ENCODE data around the gene CDO1.

The CDO1 gene

DNA sequence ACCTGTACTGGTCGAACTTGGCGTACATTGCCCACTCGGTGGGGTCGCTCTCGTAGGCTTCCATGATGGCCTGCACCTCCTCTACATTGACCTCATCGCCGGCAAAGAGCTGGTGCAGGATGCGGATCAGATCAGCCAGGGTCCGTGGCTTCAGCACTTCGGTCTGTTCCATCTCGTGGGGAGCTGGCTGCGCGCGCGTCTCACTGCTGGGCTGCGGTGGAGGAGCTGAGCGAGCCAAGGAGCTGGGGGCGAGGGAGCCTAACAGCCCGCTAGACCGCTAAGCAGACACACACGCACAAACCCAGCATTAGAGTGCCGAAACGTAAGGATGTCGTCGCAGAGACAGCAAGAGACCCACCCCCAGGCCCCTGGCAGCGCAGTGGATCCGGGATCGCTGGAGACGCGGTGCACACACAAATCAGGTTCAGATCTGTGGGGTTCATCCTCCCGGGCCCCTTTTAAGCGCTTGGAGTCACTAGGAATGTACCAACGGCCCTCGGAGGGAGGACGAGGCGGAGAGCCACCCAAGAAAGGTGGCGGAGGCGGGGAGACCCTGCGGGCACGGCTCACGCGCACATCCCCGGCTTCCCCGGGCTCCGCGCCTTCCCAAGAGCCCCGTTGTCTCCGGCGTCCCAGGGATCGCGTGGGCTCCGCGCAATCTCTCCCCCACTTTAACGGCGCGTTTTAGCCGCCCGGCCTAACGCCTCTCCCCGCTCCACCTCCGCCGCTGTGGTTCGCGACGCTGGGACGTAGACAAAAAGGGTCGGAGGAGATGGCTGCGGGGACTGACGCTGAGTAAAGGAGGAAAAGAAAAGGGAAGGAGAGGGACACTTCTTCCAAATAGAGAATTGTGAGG, at the start of gene CDO1:
TSS of gene CDO1 (minus strand) at position 434 of the 856 bp plus-strand sequence. CDS start at position 172, 262 bp downstream.
- peak; percentile 67 to 71 for DNase-seq

- no peak for DNase-seq
These were observed 42.9 kb upstream of the CDO1 start for GRCh38 chr5:115859378-115859777.

DNA sequence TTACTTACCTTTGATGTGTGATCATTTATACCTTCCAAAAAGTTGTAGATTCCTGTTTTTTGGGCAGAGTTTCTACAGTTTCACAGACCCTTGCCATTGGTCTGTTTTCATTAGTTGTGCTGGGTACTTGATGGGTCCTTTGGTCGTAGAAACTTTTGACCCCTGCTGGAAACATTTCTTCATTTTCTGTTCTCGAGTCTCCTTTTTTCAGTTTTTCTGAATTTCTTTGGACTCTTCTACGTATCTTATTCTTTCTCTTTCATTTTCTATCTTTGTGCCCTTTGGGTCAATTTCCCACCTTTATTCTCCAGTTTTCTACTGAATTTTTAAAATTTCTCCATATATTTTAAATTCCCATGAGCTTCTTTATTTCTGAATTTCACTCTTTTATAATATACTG, 41.9 kb upstream of the CDO1 start:
- DNase-seq: no peak

- no peak for DNase-seq
These were observed 41.3 kb upstream of the CDO1 start for GRCh38 chr5:115857626-115858349.

- DNase-seq: no peak
These were observed 40.6 kb upstream of the CDO1 start for GRCh38 chr5:115857057-115857479.

DNA sequence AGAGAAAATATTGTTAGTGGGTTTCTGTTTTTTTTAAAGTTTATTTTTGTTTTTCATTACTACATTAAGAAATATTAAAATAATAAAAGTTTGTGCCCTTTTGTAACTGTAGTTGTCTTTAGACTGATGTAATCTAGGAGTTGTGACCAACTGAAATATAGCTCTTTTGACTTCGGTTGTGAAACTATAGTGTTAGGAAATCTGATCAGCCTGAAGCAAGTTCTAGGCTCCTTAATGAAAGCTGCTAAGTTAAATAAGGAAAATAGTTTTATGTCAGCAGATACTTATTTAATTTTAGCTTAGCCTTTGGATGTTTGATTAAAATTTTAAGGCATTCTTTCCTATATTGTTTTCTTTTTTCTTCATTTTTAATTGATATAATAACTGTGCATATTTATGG, 39.5 kb upstream of the CDO1 start:
- DNase-seq: no peak

DNA sequence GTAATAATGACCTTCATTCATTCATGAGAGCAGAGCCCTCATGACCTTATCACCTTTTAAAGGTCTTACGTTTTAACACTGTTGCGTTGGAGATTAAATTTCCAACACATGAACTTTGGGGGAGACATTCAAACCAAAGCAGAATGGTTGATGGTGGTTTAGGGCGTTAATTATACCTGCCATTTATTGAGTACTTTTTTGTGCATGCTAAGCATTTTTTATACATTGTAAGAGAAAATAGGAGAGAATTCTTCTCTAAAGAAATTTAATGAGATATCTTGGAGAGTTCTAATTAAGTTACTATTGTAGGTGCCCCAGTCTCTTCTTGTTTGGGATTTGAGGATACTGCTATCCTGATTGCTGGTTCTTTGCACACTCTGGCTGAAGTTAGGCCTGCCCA, 37.7 kb upstream of the CDO1 start:
- no peak for DNase-seq

- DNase-seq: no peak
These were observed 34.4 kb upstream of the CDO1 start for GRCh38 chr5:115850744-115851416.

DNA sequence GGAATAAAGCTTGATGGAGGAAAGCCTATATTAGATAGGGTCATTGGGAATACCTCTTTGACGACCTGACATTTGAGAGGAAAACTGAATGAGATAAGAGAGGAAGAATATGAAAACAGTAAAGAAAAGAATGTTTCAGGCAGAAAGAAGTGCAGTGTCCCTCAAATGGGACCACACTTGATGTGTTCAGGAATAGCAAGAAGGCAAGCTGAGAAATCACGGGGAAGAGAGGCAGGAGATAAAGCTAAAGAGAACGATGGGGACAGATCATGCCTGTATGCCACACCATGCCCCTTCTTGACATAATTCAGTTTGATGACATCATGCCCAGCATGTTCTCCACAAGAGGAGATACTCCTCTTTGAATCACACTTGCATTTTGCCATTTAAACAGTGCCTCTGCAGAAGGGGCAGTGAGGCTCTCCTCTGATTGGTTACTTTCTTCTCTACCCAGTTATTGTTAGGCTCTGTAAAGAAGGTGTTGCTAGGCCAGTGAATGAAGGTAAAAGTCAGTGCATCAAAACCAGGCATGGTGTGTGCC, 32.9 kb upstream of the CDO1 start:
- DNase-seq: no peak

GRCh38 chr5:115847290-115847689, 30.8 kb upstream of the CDO1 start:
- no peak for DNase-seq

GRCh38 chr5:115844321-115844817, 27.9 kb upstream of the CDO1 start:
- no peak for DNase-seq

- DNase-seq: no peak
These were observed 27.1 kb upstream of the CDO1 start for GRCh38 chr5:115843444-115844130.

- no peak for DNase-seq
These were observed 26.5 kb upstream of the CDO1 start for GRCh38 chr5:115842952-115843351.

- DNase-seq: peak in 1 of 2 donors; percentile 65
These were observed 25.9 kb upstream of the CDO1 start for GRCh38 chr5:115842089-115842935.

- DNase-seq: peak; percentile 95
These were observed 25.1 kb upstream of the CDO1 start, which contains the start of the genes AP3S1 and ATG12 for GRCh38 chr5:115841382-115842088. Gene AP3S1 (plus strand): TSS chr5:115841935. CDS start chr5:115842038, 103 bp downstream. Gene ATG12 (minus strand): TSS chr5:115841565. CDS start chr5:115841552, 13 bp downstream.

DNA sequence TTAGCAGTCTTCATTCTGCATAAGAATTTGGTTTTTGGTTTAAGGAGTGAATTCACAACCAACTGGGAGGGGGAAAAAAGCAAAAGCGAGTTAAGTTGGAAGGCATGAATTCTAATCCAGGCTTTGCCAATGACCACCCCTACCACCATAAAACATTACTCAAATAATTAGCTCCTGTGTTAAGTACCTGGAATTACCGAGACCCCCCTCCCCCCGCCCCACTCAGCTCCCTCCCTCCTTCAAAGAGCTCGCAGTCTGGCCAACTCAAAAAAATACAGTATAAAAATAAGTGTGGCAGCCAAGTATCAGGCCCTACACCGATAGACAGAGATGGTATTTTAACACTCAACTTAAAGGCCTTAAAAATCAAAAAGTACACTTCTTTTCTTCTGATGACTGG, 24.4 kb upstream of the CDO1 start:
- DNase-seq: no peak

DNA sequence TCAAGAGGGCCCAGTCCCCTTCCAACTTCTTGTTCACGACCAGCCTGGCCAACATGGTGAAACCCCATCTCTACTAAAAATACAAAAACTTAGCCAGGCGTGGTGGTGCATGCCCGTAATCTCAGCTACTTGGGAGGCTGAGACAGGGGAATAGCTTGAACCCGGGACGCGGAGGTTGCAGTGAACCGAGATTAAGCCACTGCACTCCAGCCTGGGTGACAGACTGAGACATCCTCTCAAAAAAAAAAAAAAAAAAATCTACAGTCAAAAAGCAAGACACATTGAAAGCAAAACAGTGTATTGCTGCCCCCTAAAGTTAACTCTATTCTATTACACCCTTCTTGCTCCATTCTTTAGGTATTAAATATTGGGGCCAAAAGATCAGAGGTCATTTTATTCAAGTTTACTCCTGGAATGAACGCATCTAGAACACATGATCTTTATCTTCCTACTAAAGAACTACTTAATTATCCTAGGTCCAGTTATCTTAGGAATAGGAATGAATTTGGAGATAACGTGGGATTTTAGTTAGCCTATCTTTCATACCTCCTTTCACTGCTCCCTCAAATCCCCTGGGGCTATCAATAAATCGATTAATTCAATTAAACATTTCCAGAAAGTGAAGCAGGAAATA, 22.5 kb upstream of the CDO1 start:
- DNase-seq: peak in 1 of 2 donors; percentile 49

DNA sequence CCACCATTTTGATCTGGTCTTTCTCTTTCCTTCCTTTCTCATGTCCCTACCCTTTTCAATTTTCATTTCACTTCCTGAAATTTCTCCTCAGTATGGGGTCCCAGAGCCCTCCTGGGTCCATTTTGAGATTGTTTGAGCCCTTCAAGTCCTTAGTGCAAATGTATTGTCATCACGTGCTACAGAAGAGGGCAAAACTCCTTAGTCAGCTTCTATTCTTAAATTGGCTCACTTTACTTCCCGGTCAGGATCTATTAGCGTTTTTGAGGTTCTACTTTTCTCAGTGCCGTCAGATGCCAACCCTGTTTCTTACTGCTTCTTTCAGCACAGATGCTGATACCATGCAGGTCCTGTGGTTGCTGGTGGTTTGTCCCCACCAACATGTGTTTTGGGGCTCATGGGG, 19.0 kb upstream of the CDO1 start:
- no peak for DNase-seq

- DNase-seq: peak in 1 of 2 donors; percentile 56
These were observed 14.8 kb upstream of the CDO1 start for GRCh38 chr5:115831163-115831768.
